Measurements from ENCODE around the gene EEF1G. TPM values are rescaled to one million over a fixed set of nuclear protein-coding genes. Genes with fewer than 3 reads are reported as not detected.

The EEF1G gene
- total RNA-seq, 4 donors from 2014 or later, result 337 to 1,276 (median 1,207) TPM

GRCh38 chr11:62543680-62544444 is 29.8 kb downstream of the EEF1G start:
- H3K4me1 ChIP-seq, result peaks cover 51 to 80% (median 71%) of the 10 kb centered on the region in 4 donors
- peak overlapping the region; percentile 96 to 100 (median 97) for H3K27ac ChIP-seq
- H3K9me3 ChIP-seq, result no peaks in the 10 kb centered on the region
- no peak for DNase-seq
- no peaks in the 10 kb centered on the region for H3K27me3 ChIP-seq
- TF ChIP-seq POLR2A (IDR thresholded peaks at IDR 0.05) (no peak), POLR2AphosphoS5 (IDR thresholded peaks at IDR 0.05) (no peak), CTCF (IDR thresholded peaks at IDR 0.05) (no peak), EP300 (IDR thresholded peaks at IDR 0.05; ENCODE audit: low read depth) (no peak)
- WGBS, 2 donors (ENCODE audit: low coverage in 1 of 2), result 60 to 62% methylated on average over 4 to 22 of the region's 22 CpGs
- H3K4me3 ChIP-seq, result peak overlapping the region; percentile 74 to 96 (median 80)
- intact Hi-C loops (cut with DNase I; ENCODE audit: low total_unique reads) (loop anchor here (2.0 to 10.0 kb wide), 2 partner anchors 119 to 149 kb away; no protein-coding TSS in a partner anchor), in situ Hi-C loops (cut with MboI; ENCODE audit: low pct_ligation_motif_present in 1 of 4, low pct_unique_long_range_greater_than_20kb in 1 of 4, low sequenced_read_pairs in 3 of 4) (loop anchor here in 1 of 4 donors (10.0 kb wide), 1 partner anchor 119 kb away; no protein-coding TSS in a partner anchor)
- no peaks in the 10 kb centered on the region for H3K36me3 ChIP-seq

DNA sequence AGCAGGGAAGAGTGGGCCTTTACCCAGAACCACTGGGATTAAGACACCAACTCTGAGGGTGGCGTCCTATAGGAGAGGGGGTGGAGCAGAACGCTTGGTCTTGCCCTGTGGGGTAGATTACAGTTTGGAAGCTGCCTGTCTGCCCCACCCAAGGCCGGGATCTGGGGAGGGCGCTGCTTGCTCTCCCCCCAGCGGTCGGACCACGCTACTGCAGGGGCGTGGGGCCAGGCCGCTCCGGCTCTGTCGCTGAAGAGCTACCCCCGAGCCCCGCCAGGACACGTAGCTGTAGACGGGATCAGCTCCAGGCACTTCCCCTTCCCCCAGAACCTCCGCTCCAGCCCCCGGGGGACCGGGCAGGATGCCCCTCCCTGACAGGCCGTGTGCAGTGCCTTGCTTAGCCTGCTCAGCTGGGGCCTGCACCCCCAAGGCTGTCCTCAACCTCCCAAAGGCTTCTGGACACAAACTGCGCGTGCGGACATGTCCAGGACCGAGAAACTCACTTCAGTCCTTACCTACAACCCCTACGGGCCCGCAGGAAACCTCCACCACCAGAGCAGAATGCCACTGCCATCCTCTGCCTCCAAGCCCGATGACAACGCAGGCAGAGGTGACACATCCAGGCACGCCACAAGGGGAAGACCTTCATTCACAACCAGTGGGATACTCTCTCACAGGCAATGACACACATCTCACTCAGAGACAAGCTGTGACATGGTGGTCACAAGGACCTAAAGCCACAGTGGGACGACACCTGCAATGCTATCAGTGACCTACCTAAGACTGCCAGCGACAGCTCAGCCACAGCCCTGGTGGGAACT is 30.7 kb downstream of the EEF1G start:
- TF ChIP-seq POLR2AphosphoS5 (IDR thresholded peaks at IDR 0.05) (peak in 2 of 3 donors; percentile 34 to 39), EP300 (IDR thresholded peaks at IDR 0.05; ENCODE audit: low read depth) (no peak), POLR2A (IDR thresholded peaks at IDR 0.05) (no peak), CTCF (IDR thresholded peaks at IDR 0.05) (peak; percentile 99 to 100 (median 99))
- peaks cover 52 to 80% (median 71%) of the 10 kb centered on the region in 4 donors for H3K4me1 ChIP-seq
- no peaks in the 10 kb centered on the region for H3K9me3 ChIP-seq
- in situ Hi-C loops (cut with MboI; ENCODE audit: low pct_ligation_motif_present in 1 of 4, low pct_unique_long_range_greater_than_20kb in 1 of 4, low sequenced_read_pairs in 3 of 4), result loop anchor here in 1 of 4 donors (10.0 kb wide), 1 partner anchor 118 kb away; no protein-coding TSS in a partner anchor
- no peaks in the 10 kb centered on the region for H3K36me3 ChIP-seq
- H3K4me3 ChIP-seq, result peak overlapping the region; percentile 74 to 96 (median 80)
- intact Hi-C loops (cut with DNase I; ENCODE audit: low total_unique reads), result loop anchor here (2.0 to 10.0 kb wide), 2 partner anchors 118 to 148 kb away; no protein-coding TSS in a partner anchor
- H3K27ac ChIP-seq, result peak overlapping the region; percentile 96 to 100 (median 97)
- peak; percentile 87 for DNase-seq
- WGBS, 2 donors (ENCODE audit: low coverage in 1 of 2), result 11% methylated on average over 29 of the region's 30 CpGs; no CpG with 5 or more reads in 1 of the 2 donors
- H3K27me3 ChIP-seq, result no peaks in the 10 kb centered on the region

DNA sequence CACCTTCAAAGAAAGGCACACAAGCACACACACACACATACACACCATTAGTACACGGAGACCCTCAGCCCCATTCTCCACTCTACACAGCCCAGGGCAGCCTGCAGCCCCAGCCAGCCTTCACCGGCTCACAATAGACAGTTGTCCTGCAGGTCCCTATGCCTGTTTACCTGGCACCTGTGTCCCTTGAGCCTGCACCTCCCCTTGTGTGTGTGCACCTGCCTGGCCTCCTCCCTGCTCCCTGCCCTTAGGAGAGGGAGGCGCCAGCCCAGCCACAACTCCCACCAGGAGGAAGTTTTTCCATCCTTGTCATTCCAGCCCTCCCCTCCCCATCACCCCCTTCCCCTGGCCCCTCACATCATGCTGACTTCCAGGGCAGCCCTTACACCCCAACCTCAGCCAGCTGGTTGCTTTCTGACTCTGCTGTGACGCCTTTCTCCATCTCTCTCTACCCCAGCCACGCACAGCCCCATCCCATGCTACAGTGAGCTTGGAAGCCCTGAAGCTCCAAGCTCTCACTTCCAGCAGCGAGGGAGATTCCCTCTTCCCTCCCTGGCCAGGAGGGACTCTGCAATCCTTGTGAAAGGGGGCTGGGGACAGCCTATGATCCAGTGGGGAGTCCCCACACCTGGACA is 31.5 kb downstream of the EEF1G start:
- intact Hi-C loops (cut with DNase I; ENCODE audit: low total_unique reads), result loop anchor here (2.0 to 10.0 kb wide), 2 partner anchors 117 to 147 kb away; no protein-coding TSS in a partner anchor
- no peaks in the 10 kb centered on the region for H3K36me3 ChIP-seq

More for the DNA sequence above, 31.5 kb downstream of the EEF1G start:
- Histone ChIP-seq H3K4me1 (peaks cover 51 to 80% (median 71%) of the 10 kb centered on the region in 4 donors), H3K9me3 (no peaks in the 10 kb centered on the region), H3K4me3 (peak overlapping the region; percentile 34 to 96 (median 80)), H3K27me3 (no peaks in the 10 kb centered on the region), H3K27ac (peak overlapping the region; percentile 96 to 100 (median 97))
- 0 to 12% methylated on average over 2 to 6 of the region's 6 CpGs for WGBS, 2 donors (ENCODE audit: low coverage in 1 of 2)
- DNase-seq, result peak; percentile 68
- TF ChIP-seq EP300 (IDR thresholded peaks at IDR 0.05; ENCODE audit: low read depth), result no peak
- TF ChIP-seq POLR2AphosphoS5 (IDR thresholded peaks at IDR 0.05), result no peak
- no peak for TF ChIP-seq POLR2A (IDR thresholded peaks at IDR 0.05)
- no peak for TF ChIP-seq CTCF (IDR thresholded peaks at IDR 0.05)
- in situ Hi-C loops (cut with MboI; ENCODE audit: low pct_ligation_motif_present in 1 of 4, low pct_unique_long_range_greater_than_20kb in 1 of 4, low sequenced_read_pairs in 3 of 4), result loop anchor here in 1 of 4 donors (10.0 kb wide), 1 partner anchor 117 kb away; no protein-coding TSS in a partner anchor

Measured in transverse colon (tissue), 4 donors.